Measurements from ENCODE around the gene BABAM2. TPM values are rescaled to one million over a fixed set of nuclear protein-coding genes. Genes with fewer than 3 reads are reported as not detected.

BABAM2 gene
- total and polyA plus RNA-seq, 2 experiments from 2014 or later: 17.8 to 21.5 TPM

GRCh38 chr2:27935026-27935425 lies 44.5 kb downstream of the BABAM2 start:
- H4K20me1 ChIP-seq (replicated peaks; ENCODE audit: insufficient read depth): no peaks in the 10 kb centered on the region
- no peaks in the 10 kb centered on the region for H3K27me3 ChIP-seq (ENCODE audit: insufficient read depth)
- H2AFZ ChIP-seq: no peak overlapping the region
- H3K36me3 ChIP-seq (ENCODE audit: insufficient read depth): no peaks in the 10 kb centered on the region
- H3K9me2 ChIP-seq (ENCODE audit: insufficient read depth): no peaks in the 10 kb centered on the region
- Mint-ChIP-seq H3K27me3 (ENCODE audit: insufficient read depth, low read depth, poor library complexity) (peaks cover 2% of the 10 kb centered on the region), H3K4me1 (no peaks in the 10 kb centered on the region), H3K36me3 (ENCODE audit: low read depth) (no peaks in the 10 kb centered on the region), H3K27ac (no peak overlapping the region), H3K9me3 (no peaks in the 10 kb centered on the region), H3K4me3 (no peak overlapping the region)
- no peaks in the 10 kb centered on the region for H3K79me2 ChIP-seq (replicated peaks; ENCODE audit: insufficient read depth)
- H3K4me1 ChIP-seq (ENCODE audit: insufficient read depth): no peaks in the 10 kb centered on the region
- no peaks in the 10 kb centered on the region for H3F3A ChIP-seq (replicated peaks; ENCODE audit: low read depth)
- no peak overlapping the region for H3K4me3 ChIP-seq
- H3K4me2 ChIP-seq: no peak overlapping the region
- TF ChIP-seq POLR2AphosphoS5 (IDR thresholded peaks at IDR 0.05; ENCODE audit: low read depth) (no peak), STAT1 (IDR thresholded peaks at IDR 0.05; ENCODE audit: unreplicated experiment) (no peak), JUNB (IDR thresholded peaks at IDR 0.05; ENCODE audit: unreplicated experiment) (no peak), ZNF114 (CRISPR knock-in tag; IDR thresholded peaks at IDR 0.05) (no peak), CTCF (conservative IDR thresholded peaks at IDR 0.05; ENCODE audit: low read depth in 2 of 2) (no peak), ZNF331 (CRISPR knock-in tag; IDR thresholded peaks at IDR 0.05; ENCODE audit: low read depth) (no peak)
- no peak for ATAC-seq
- DNase-seq (ENCODE audit: low spot score): no peak
- no peak overlapping the region for H3K27ac ChIP-seq (ENCODE audit: low read depth)

- H2AFZ ChIP-seq: no peak overlapping the region
- no peaks in the 10 kb centered on the region for H3F3A ChIP-seq (replicated peaks; ENCODE audit: low read depth)
- H3K4me3 ChIP-seq: no peak overlapping the region
- no peaks in the 10 kb centered on the region for H3K36me3 ChIP-seq (ENCODE audit: insufficient read depth)
- no peak overlapping the region for H3K27ac ChIP-seq (ENCODE audit: low read depth)
- Mint-ChIP-seq H3K9me3 (no peaks in the 10 kb centered on the region), H3K4me1 (peaks cover 3% of the 10 kb centered on the region; the same call in 1 of the 3 replicates), H3K27ac (no peak overlapping the region), H3K4me3 (no peak overlapping the region), H3K36me3 (ENCODE audit: low read depth) (no peaks in the 10 kb centered on the region; the same call in 2 of the 3 replicates), H3K27me3 (ENCODE audit: insufficient read depth, low read depth, poor library complexity) (peaks cover 8% of the 10 kb centered on the region)
- H3K79me2 ChIP-seq (replicated peaks; ENCODE audit: insufficient read depth): no peaks in the 10 kb centered on the region
- DNase-seq (ENCODE audit: low spot score) (no peak), ATAC-seq (no peak)
- no peaks in the 10 kb centered on the region for H3K4me1 ChIP-seq (ENCODE audit: insufficient read depth)
- H4K20me1 ChIP-seq (replicated peaks; ENCODE audit: insufficient read depth): peaks cover 7% of the 10 kb centered on the region; the same call in 1 of the 2 replicates
- H3K4me2 ChIP-seq: no peak overlapping the region
- H3K27me3 ChIP-seq (ENCODE audit: insufficient read depth): peaks cover 20% of the 10 kb centered on the region
- H3K9me2 ChIP-seq (ENCODE audit: insufficient read depth): no peaks in the 10 kb centered on the region
- TF ChIP-seq REST (IDR thresholded peaks at IDR 0.05; ENCODE audit: unreplicated experiment): no peak
- TF ChIP-seq ZNF331 (CRISPR knock-in tag; IDR thresholded peaks at IDR 0.05; ENCODE audit: low read depth): no peak
- no peak for TF ChIP-seq ZNF462 (CRISPR knock-in tag; IDR thresholded peaks at IDR 0.05)
- no peak for TF ChIP-seq POLR2AphosphoS5 (IDR thresholded peaks at IDR 0.05; ENCODE audit: low read depth)
- no peak for TF ChIP-seq EZH2phosphoT487 (IDR thresholded peaks at IDR 0.05; ENCODE audit: unreplicated experiment)
Observed at GRCh38 chr2:27940090-27940671, 49.7 kb downstream of the BABAM2 start.
